Right renal cortex interstitium (tissue), 3 donors: Measurements from ENCODE around the gene HSBP1L1. TPM values are rescaled to one million over a fixed set of nuclear protein-coding genes. Genes with fewer than 3 reads are reported as not detected.

Source experiments
- DNase-seq, 3 donors: peaks; one replicate each; pipeline ENCODE4 v3.0.0-alpha.2; 2013; ENCODE audit warnings: low read depth in 3 of 3, low spot score in 2 of 3
- polyA plus RNA-seq, 3 donors: library from polyadenylated mRNA; unstranded; fragments of 120-200 nt; gene quantifications; one replicate each; pipeline ENCODE4 v1.2.1, GENCODE V29; 2013; ENCODE audit not compliant: insufficient read length in 3 of 3

Gene HSBP1L1
- polyA plus RNA-seq, 3 donors = 15.9 to 19.3 (median 18.7) TPM

GRCh38 chr18:79944126-79944731, 20.2 kb upstream of the HSBP1L1 start:
- no peak for DNase-seq

- DNase-seq = no peak
Measured at GRCh38 chr18:79944746-79945117, 19.7 kb upstream of the HSBP1L1 start.

- DNase-seq = no peak
Measured at GRCh38 chr18:79945118-79946042, 19.1 kb upstream of the HSBP1L1 start.

GRCh38 chr18:79947054-79947755, 17.2 kb upstream of the HSBP1L1 start:
- no peak for DNase-seq

GRCh38 chr18:79947881-79948610, 16.4 kb upstream of the HSBP1L1 start:
- DNase-seq = no peak

- DNase-seq = no peak
Measured at GRCh38 chr18:79948719-79949411, 15.6 kb upstream of the HSBP1L1 start.

- DNase-seq = no peak
Measured at GRCh38 chr18:79949697-79950487, 14.6 kb upstream of the HSBP1L1 start.

- no peak for DNase-seq
Measured at GRCh38 chr18:79950515-79951341, 13.7 kb upstream of the HSBP1L1 start.

- DNase-seq = peak in 1 of 3 donors; percentile 78
Measured at GRCh38 chr18:79951545-79952455, 12.6 kb upstream of the HSBP1L1 start, which contains the start of gene SLC66A2. Gene SLC66A2, minus strand, starts transcription at chr18:79951653. Its CDS starts 727 bp downstream, at chr18:79950926.

GRCh38 chr18:79952456-79952995, 11.9 kb upstream of the HSBP1L1 start:
- no peak for DNase-seq

GRCh38 chr18:79952996-79953559, 11.4 kb upstream of the HSBP1L1 start:
- DNase-seq = no peak

GRCh38 chr18:79953971-79954651, 10.3 kb upstream of the HSBP1L1 start:
- DNase-seq = no peak

GRCh38 chr18:79954791-79955190, 9.7 kb upstream of the HSBP1L1 start:
- no peak for DNase-seq

- no peak for DNase-seq
Measured at GRCh38 chr18:79955302-79956075, 9.0 kb upstream of the HSBP1L1 start.

- no peak for DNase-seq
Measured at GRCh38 chr18:79956276-79956675, 8.2 kb upstream of the HSBP1L1 start.
